PC-9 (cell line): ENCODE measurements around the gene MYO18B.

Experiments
- EZH2 ChIP-seq: fragments of 200-600 bp; sonication (generic); IDR thresholded peaks from 2 replicates; pipeline ENCODE4 v1.8.0; 2017; ENCODE audit warnings: antibody characterized with exemption, low read depth
- TF ChIP-seq, protein P1 (sequence below): fragments of 200-600 bp; sonication (generic); conservative IDR thresholded peaks from 2 replicates; pipeline ENCODE4 v1.6.1; 2017; ENCODE audit warnings: mixed run types, antibody characterized with exemption, mild to moderate bottlenecking, moderate library complexity

DNA sequence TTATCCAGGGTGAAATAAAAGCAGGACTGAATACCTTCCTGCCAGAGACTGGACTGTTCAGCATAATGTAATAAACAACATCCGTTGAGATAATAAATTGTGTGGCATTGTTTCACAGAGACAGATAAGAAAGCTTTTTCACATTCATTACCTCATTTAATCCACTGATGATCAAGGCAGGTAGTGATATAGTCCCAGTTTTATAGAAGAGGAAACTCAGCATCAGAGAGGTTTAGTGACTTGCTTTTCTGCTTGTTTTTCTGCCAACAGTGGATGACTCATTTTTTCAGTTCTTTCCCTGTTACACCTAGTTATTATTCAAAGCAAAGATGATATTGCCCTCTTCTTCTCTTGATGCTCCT lies 4.0 kb downstream of the MYO18B start:
- TF ChIP-seq EZH2 = no peak
- TF ChIP-seq, protein P1, sequence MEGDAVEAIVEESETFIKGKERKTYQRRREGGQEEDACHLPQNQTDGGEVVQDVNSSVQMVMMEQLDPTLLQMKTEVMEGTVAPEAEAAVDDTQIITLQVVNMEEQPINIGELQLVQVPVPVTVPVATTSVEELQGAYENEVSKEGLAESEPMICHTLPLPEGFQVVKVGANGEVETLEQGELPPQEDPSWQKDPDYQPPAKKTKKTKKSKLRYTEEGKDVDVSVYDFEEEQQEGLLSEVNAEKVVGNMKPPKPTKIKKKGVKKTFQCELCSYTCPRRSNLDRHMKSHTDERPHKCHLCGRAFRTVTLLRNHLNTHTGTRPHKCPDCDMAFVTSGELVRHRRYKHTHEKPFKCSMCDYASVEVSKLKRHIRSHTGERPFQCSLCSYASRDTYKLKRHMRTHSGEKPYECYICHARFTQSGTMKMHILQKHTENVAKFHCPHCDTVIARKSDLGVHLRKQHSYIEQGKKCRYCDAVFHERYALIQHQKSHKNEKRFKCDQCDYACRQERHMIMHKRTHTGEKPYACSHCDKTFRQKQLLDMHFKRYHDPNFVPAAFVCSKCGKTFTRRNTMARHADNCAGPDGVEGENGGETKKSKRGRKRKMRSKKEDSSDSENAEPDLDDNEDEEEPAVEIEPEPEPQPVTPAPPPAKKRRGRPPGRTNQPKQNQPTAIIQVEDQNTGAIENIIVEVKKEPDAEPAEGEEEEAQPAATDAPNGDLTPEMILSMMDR = no peak
